OCI-LY7 (cell line): ENCODE measurements around the gene ZNF582.

Source experiments
- CTCF ChIP-seq: fragments of 200-600 bp; sonication (generic); conservative IDR thresholded peaks from 2 replicates; pipeline ENCODE4 v1.5.1; 2014; ENCODE audit warnings: mild to moderate bottlenecking, antibody characterized with exemption, low read length, moderate library complexity, mixed read lengths
- EZH2phosphoT487 ChIP-seq: fragments of 200-600 bp; sonication (generic); IDR thresholded peaks from 2 replicates; pipeline ENCODE4 v1.6.1; 2018; ENCODE audit warnings: low read depth, borderline replicate concordance, mild to moderate bottlenecking, mixed run types, antibody characterized with exemption, low read length, moderate library complexity, mixed read lengths

DNA sequence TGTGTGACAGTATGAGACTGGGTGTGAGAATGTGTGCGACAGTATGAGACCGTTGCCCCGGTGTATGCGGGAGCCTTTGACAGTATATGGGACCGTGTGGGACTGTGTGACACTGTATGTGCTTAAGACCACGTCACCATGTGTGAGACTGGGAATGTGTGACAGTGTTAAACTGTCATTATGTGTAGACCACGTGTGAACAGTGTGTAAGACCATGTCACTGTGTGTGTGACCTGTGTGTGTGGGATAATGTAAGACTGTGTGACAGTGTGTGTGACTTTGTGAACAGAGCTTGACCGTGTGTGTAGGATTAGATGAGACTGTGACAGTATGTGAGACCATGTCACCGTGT lies 11.3 kb upstream of the ZNF582 start:
- no peak for TF ChIP-seq CTCF
- no peak for TF ChIP-seq EZH2phosphoT487
